GM18951 (cell line): ENCODE measurements around the gene DAPK1.

Experiments used
- POLR2A ChIP-seq: IDR thresholded peaks from 4 replicates; pipeline ENCODE4 v1.6.1; 2011; ENCODE audit warnings: mild to moderate bottlenecking; ENCODE audit not compliant: insufficient read length, insufficient read depth; ENCODE audit errors: extremely low read depth
- in situ Hi-C: fragments of 300-500 bp; cut with MboI; formaldehyde crosslinking; loops from one replicate; pipeline ENCODE4 v1.12.0; 2022; ENCODE audit warnings: low sequenced_read_pairs, mixed read lengths, inconsistent platforms; ENCODE audit not compliant: unreplicated experiment

DAPK1 gene

DNA sequence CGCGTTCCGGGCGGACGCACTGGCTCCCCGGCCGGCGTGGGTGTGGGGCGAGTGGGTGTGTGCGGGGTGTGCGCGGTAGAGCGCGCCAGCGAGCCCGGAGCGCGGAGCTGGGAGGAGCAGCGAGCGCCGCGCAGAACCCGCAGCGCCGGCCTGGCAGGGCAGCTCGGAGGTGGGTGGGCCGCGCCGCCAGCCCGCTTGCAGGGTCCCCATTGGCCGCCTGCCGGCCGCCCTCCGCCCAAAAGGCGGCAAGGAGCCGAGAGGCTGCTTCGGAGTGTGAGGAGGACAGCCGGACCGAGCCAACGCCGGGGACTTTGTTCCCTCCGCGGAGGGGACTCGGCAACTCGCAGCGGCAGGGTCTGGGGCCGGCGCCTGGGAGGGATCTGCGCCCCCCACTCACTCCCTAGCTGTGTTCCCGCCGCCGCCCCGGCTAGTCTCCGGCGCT, at the start of gene DAPK1:
Gene DAPK1 (plus strand): TSS at position 264 of the 442 bp plus-strand sequence. CDS start 1,211 bp downstream, outside the sequence.
- in situ Hi-C loops: no loop called here
- peak; percentile 80 for TF ChIP-seq POLR2A

DNA sequence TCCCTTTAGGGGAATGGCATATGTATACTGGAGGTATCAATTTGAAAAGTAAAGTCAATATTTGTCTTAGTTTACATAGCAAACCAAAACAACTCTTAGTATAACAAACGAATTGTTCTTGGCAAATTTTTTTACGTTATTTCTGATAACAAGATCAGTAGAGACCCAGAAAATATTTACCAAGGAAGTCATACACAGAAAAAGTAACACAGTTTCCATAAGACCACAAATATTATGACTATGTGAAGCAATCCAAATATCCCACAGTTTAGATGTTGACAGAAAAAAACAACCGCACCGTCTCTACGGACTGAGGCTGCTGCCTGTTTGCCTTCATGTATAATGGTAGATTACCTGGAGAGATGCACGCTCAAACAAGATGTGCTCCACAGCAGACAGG, 46.5 kb upstream of the DAPK1 start:
- in situ Hi-C loops: no loop called here
- no peak for TF ChIP-seq POLR2A

GRCh38 chr9:87455407-87455806, 42.3 kb upstream of the DAPK1 start:
- TF ChIP-seq POLR2A: no peak
- in situ Hi-C loops: no loop called here

DNA sequence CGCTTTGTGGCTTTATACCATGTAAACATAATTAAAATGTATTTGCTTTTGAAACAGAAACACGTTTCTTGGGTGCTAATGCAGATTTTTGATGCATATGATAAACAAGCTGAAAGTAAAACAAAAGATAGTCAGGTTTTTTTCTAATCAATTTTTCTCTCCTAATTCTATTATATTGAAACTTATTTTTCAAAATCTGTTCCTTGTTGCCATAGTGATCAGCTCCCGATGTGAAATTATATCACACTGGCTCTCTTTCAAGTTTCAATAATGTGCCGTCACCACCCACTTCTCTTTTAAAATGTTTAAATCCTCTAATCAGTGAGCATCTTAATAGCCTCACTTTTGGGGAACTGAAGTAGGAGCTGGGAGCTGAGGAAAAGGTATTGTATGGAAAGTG, 36.4 kb upstream of the DAPK1 start:
- in situ Hi-C loops: no loop called here
- no peak for TF ChIP-seq POLR2A

GRCh38 chr9:87464110-87464991, 33.3 kb upstream of the DAPK1 start:
- no peak for TF ChIP-seq POLR2A
- in situ Hi-C loops: no loop called here

- no peak for TF ChIP-seq POLR2A
- in situ Hi-C loops: no loop called here
Measured at GRCh38 chr9:87464992-87465378, 32.7 kb upstream of the DAPK1 start.

GRCh38 chr9:87465816-87466215, 31.9 kb upstream of the DAPK1 start:
- TF ChIP-seq POLR2A: no peak
- in situ Hi-C loops: no loop called here

- in situ Hi-C loops: no loop called here
- no peak for TF ChIP-seq POLR2A
Measured at GRCh38 chr9:87467187-87467586, 30.5 kb upstream of the DAPK1 start.

- TF ChIP-seq POLR2A: no peak
- in situ Hi-C loops: no loop called here
Measured at GRCh38 chr9:87469793-87470465, 27.7 kb upstream of the DAPK1 start.

DNA sequence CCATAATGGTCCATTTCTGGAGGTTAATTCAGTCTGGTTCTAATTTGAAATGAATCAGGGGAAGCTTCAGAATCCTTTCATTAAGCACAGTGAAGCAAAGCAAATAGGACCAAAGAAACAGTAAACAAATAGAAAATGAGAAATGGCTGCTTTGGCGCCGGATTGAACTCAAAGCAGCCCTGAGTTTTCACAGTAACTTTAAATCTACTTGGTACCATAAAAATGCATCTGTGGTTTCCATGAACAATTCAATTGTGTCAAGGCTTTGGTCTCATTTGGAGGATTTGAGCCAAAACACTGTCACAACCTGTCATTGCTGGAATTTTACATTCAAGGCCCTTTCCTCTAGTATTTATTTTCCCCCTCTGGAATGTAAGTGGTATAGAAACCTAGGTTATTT, 25.9 kb upstream of the DAPK1 start:
- TF ChIP-seq POLR2A: no peak
- in situ Hi-C loops: no loop called here

DNA sequence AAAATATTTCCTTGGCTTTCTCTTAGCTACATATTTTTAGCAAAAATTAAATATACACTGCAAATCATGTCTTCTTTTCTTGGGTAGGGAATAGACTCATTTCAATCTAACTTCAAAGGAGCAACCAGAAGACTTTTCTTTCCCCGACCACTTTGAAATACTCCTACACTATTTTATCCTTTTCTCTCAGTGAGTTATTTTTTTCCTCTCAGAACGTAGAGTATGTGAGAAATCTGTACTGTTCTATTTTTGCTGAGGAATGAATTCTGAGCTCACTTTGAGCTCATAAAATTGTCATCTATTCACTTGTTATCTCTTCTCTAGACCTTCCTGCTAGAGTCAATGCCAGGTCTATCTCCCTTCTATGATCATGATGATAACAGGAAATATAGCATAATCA, 22.2 kb upstream of the DAPK1 start:
- TF ChIP-seq POLR2A: no peak
- in situ Hi-C loops: no loop called here

GRCh38 chr9:87478226-87478992, 19.3 kb upstream of the DAPK1 start:
- in situ Hi-C loops: no loop called here
- no peak for TF ChIP-seq POLR2A

DNA sequence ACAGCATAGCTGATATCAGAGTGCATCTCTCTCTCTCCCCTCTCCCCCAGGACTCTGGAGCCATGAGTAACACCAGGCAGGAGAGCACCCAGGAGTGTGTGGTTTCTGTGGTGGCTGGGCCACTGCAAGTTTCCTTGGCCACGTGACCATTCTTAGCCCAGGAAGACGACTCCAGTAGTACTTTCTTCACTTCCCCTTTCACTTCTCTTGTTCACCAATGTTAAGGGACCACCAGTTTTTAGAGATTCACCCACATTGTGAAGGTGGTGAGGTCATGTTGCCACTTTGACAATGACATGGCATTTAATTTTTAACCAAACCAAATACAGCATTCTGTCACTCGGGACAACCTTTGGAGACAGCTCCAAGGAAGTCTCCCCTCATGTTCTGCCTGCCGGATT, 17.9 kb upstream of the DAPK1 start:
- in situ Hi-C loops: no loop called here

More for the DNA sequence above, 17.9 kb upstream of the DAPK1 start:
- no peak for TF ChIP-seq POLR2A
